H9 (cell line): Measurements from ENCODE around the gene EHD3. TPM values are rescaled to one million over a fixed set of nuclear protein-coding genes. Genes with fewer than 3 reads are reported as not detected.

Source experiments
- DNase-seq: peaks from one replicate; pipeline ENCODE4 v3.0.0-alpha.2; 2017
- H2AFZ ChIP-seq: one replicate; pipeline ENCODE4 v1.6.1; 2013; ENCODE audit warnings: mild to moderate bottlenecking, low read length, control low read depth, moderate library complexity
- H2AK5ac ChIP-seq: 2 replicates; pipeline ENCODE4 v1.6.1; 2013; ENCODE audit warnings: low read length, control low read depth, mixed read lengths; ENCODE audit not compliant: insufficient read length
- H2BK120ac ChIP-seq: one replicate; pipeline ENCODE4 v1.6.1; 2013; ENCODE audit warnings: low read depth, mild to moderate bottlenecking, low read length, control low read depth, inconsistent platforms; ENCODE audit not compliant: poor library complexity, severe bottlenecking
- H2BK12ac ChIP-seq: 2 replicates; pipeline ENCODE4 v1.6.1; 2013; ENCODE audit warnings: low read length, control low read depth, mixed read lengths, low read depth; ENCODE audit not compliant: insufficient read length
- H2BK15ac ChIP-seq: 2 replicates; pipeline ENCODE4 v1.6.1; 2013; ENCODE audit warnings: low read depth, low read length, control low read depth
- H2BK20ac ChIP-seq: one replicate; pipeline ENCODE4 v1.6.1; 2013; ENCODE audit warnings: low read depth, mild to moderate bottlenecking, low read length, control low read depth, inconsistent platforms; ENCODE audit not compliant: poor library complexity, severe bottlenecking
- H2BK5ac ChIP-seq: 2 replicates; pipeline ENCODE4 v1.6.1; 2013; ENCODE audit warnings: low read length, control low read depth, mixed read lengths; ENCODE audit not compliant: insufficient read length
- H3K14ac ChIP-seq: 2 replicates; pipeline ENCODE4 v1.6.1; 2013; ENCODE audit warnings: low read length, control low read depth; ENCODE audit not compliant: insufficient read depth
- H3K18ac ChIP-seq: 2 replicates; pipeline ENCODE4 v1.6.1; 2013; ENCODE audit warnings: low read depth, mild to moderate bottlenecking, mixed read lengths, low read length, control low read depth; ENCODE audit not compliant: insufficient read length
- H3K23ac ChIP-seq: 2 replicates; pipeline ENCODE4 v1.6.1; 2013; ENCODE audit warnings: low read length, control low read depth, mixed read lengths, low read depth; ENCODE audit not compliant: insufficient read length
- H3K23me2 ChIP-seq: 2 replicates; pipeline ENCODE4 v1.6.1; 2013; ENCODE audit warnings: low read depth, mild to moderate bottlenecking, mixed read lengths, low read length, control low read depth; ENCODE audit not compliant: insufficient read length, poor library complexity, severe bottlenecking
- H3K27ac ChIP-seq: 2 replicates; pipeline ENCODE4 v1.5.1; 2013; ENCODE audit warnings: low read length, control low read depth, mixed read lengths, low read depth; ENCODE audit not compliant: insufficient read length
- H3K27me3 ChIP-seq: 2 replicates; pipeline ENCODE4 v1.6.1; 2013; ENCODE audit warnings: low read length, control low read depth, inconsistent platforms; ENCODE audit not compliant: insufficient read depth
- H3K4ac ChIP-seq: 2 replicates; pipeline ENCODE4 v1.6.1; 2013; ENCODE audit warnings: low read depth, mild to moderate bottlenecking, control low read depth, inconsistent platforms, low read length, moderate library complexity
- H3K4me1 ChIP-seq: 2 replicates; pipeline ENCODE4 v1.6.1; 2013; ENCODE audit warnings: low read length, control low read depth, inconsistent platforms; ENCODE audit not compliant: insufficient read depth
- H3K4me2 ChIP-seq: 2 replicates; pipeline ENCODE4 v1.6.1; 2013; ENCODE audit warnings: low read length, control low read depth, mixed read lengths; ENCODE audit not compliant: insufficient read length, insufficient read depth
- H3K56ac ChIP-seq: 2 replicates; pipeline ENCODE4 v1.6.1; 2013; ENCODE audit warnings: low read depth, mild to moderate bottlenecking, mixed read lengths, low read length, control low read depth; ENCODE audit not compliant: insufficient read length
- H3K79me1 ChIP-seq: 2 replicates; pipeline ENCODE4 v1.6.1; 2013; ENCODE audit warnings: low read depth, mild to moderate bottlenecking, moderate library complexity, low read length, control low read depth, inconsistent platforms; ENCODE audit not compliant: insufficient read depth, poor library complexity, severe bottlenecking
- H3K79me2 ChIP-seq: 2 replicates; pipeline ENCODE4 v1.6.1; 2013; ENCODE audit warnings: low read length, control low read depth, inconsistent platforms; ENCODE audit not compliant: insufficient read depth
- H3K9ac ChIP-seq: 2 replicates; pipeline ENCODE4 v1.6.1; 2013; ENCODE audit warnings: low read length, control low read depth, mixed read lengths; ENCODE audit not compliant: insufficient read length; ENCODE audit errors: extremely low read depth
- H3K9me3 ChIP-seq: one replicate; pipeline ENCODE4 v1.6.1; 2013; ENCODE audit warnings: low read depth, low read length, inconsistent platforms; ENCODE audit not compliant: control insufficient read depth
- H3T11ph ChIP-seq: one replicate; pipeline ENCODE4 v1.6.1; 2013; ENCODE audit warnings: mild to moderate bottlenecking, low read length, control low read depth, inconsistent platforms
- H4K20me1 ChIP-seq: one replicate; pipeline ENCODE4 v1.6.1; 2013; ENCODE audit not compliant: control insufficient read depth, insufficient read length, insufficient read depth
- H4K5ac ChIP-seq: 2 replicates; pipeline ENCODE4 v1.6.1; 2013; ENCODE audit warnings: low read depth, mild to moderate bottlenecking, mixed read lengths, low read length, control low read depth; ENCODE audit not compliant: insufficient read length
- H4K8ac ChIP-seq: replicated peaks from 2 replicates; pipeline ENCODE4 v1.6.1; 2013; ENCODE audit warnings: low read length, control low read depth, mixed read lengths, low read depth; ENCODE audit not compliant: insufficient read length
- H4K91ac ChIP-seq: 2 replicates; pipeline ENCODE4 v1.6.1; 2013; ENCODE audit warnings: low read depth, mild to moderate bottlenecking, moderate library complexity, mixed read lengths, low read length, control low read depth; ENCODE audit not compliant: insufficient read length
- H3K27ac Mint-ChIP-seq, 3 experiments: 2 replicates in 2 of 3; 3 replicates in 1 of 3; pipeline ENCODE4 v1.8.0; 2020 to 2021; ENCODE audit warnings: mixed read lengths in 3 of 3, mild to moderate bottlenecking in 1 of 3, moderate library complexity in 1 of 3
- H3K27me3 Mint-ChIP-seq: 2 replicates; pipeline ENCODE4 v1.8.0; 2021; ENCODE audit warnings: low read depth, mild to moderate bottlenecking, moderate library complexity, mixed read lengths
- H3K36me3 Mint-ChIP-seq, 3 experiments: 2 replicates in 2 of 3; 3 replicates in 1 of 3; pipeline ENCODE4 v1.8.0; 2020 to 2021; ENCODE audit warnings: low read depth in 3 of 3, mixed read lengths in 3 of 3; ENCODE audit not compliant: insufficient read depth in 1 of 3
- H3K4me1 Mint-ChIP-seq, 2 experiments: 2 replicates each; pipeline ENCODE4 v1.8.0; 2020; ENCODE audit warnings: mixed read lengths in 2 of 2
- H3K4me3 Mint-ChIP-seq, 2 experiments: 2 replicates in 1 of 2; 3 replicates in 1 of 2; pipeline ENCODE4 v1.8.0; 2020 to 2021; ENCODE audit warnings: mild to moderate bottlenecking in 2 of 2, mixed read lengths in 2 of 2, moderate library complexity in 1 of 2
- H3K9me3 Mint-ChIP-seq, 2 experiments: 2 replicates in 1 of 2; 3 replicates in 1 of 2; pipeline ENCODE4 v1.8.0; 2020; ENCODE audit warnings: mild to moderate bottlenecking in 2 of 2, mixed read lengths in 2 of 2, moderate library complexity in 1 of 2
- WGBS: extraction: QIAGEN DNeasy Blood & Tissue Kit; methylation state at CpG from one replicate; pipeline ENCODE4 v1.1.7; 2013; ENCODE audit warnings: missing lambda C conversion rate, low lambda C conversion rate, mixed read lengths; ENCODE audit not compliant: insufficient read length; ENCODE audit errors: extremely low coverage; 5-methylcytosine and 5-hydroxymethylcytosine counted together
- total RNA-seq: library from RNA; stranded (reverse); gene quantifications from 2 replicates; pipeline ENCODE4 v1.2.1, GENCODE V29; 2021
- TF ChIP-seq, protein P1 (sequence below): fragments of 200-600 bp; sonication (generic); conservative IDR thresholded peaks from 3 replicates; pipeline ENCODE4 v1.8.0; 2021; ENCODE audit warnings: antibody characterized with exemption, mild to moderate bottlenecking

The EHD3 gene
- total RNA-seq, 1 experiment from 2014 or later = 8.3 TPM

DNA sequence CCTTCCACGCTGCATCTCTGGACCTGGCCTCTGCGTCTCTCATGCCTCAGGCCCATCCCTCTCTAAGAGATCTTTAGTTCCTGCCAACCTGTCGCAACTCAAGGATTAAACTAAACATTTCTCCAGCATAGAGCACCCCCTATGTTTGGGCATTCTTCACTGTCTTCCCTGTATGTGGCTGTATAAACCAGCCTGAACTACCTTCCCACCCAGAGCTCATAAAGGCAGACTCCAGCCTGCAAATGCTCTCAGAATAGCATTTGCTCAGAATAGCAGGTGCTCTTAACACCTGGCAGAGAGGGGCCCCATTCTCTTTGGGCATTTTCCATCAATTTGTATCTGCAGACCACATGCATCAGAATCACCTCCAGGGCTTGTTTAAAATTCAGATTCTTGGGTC lies 83.4 kb downstream of the EHD3 start:
- Histone ChIP-seq H2BK5ac (no peak overlapping the region), H3K4me2 (no peak overlapping the region), H3K23ac (no peak overlapping the region), H3T11ph (no peak overlapping the region), H3K79me2 (no peaks in the 10 kb centered on the region), H2BK20ac (no peak overlapping the region), H3K27me3 (no peaks in the 10 kb centered on the region), H3K79me1 (no peaks in the 10 kb centered on the region), H2BK12ac (no peak overlapping the region), H3K4ac (no peak overlapping the region), H4K20me1 (no peaks in the 10 kb centered on the region), H3K23me2 (no peaks in the 10 kb centered on the region), H3K27ac (no peak overlapping the region), H2BK15ac (no peak overlapping the region), H4K91ac (no peak overlapping the region), H3K56ac (no peak overlapping the region), H2AFZ (no peak overlapping the region), H3K9ac (no peak overlapping the region), H3K14ac (no peak overlapping the region), H3K4me1 (no peaks in the 10 kb centered on the region), H3K9me3 (no peaks in the 10 kb centered on the region), H4K5ac (no peak overlapping the region), H2BK120ac (no peak overlapping the region), H2AK5ac (no peak overlapping the region), H3K18ac (no peak overlapping the region), H4K8ac (no peak overlapping the region)
- no CpG with 5 or more reads among the region's 3 CpGs for WGBS
- Mint-ChIP-seq H3K4me1 (peaks cover 9 to 14% of the 10 kb centered on the region in 2 experiments), H3K27me3 (no peaks in the 10 kb centered on the region), H3K36me3 (no peaks in the 10 kb centered on the region), H3K27ac (no peak overlapping the region; a peak in 1 of 7 replicates), H3K9me3 (no peaks in the 10 kb centered on the region; a peak in 1 of 5 replicates), H3K4me3 (no peak overlapping the region)
- no peak for DNase-seq
- TF ChIP-seq, protein P1, sequence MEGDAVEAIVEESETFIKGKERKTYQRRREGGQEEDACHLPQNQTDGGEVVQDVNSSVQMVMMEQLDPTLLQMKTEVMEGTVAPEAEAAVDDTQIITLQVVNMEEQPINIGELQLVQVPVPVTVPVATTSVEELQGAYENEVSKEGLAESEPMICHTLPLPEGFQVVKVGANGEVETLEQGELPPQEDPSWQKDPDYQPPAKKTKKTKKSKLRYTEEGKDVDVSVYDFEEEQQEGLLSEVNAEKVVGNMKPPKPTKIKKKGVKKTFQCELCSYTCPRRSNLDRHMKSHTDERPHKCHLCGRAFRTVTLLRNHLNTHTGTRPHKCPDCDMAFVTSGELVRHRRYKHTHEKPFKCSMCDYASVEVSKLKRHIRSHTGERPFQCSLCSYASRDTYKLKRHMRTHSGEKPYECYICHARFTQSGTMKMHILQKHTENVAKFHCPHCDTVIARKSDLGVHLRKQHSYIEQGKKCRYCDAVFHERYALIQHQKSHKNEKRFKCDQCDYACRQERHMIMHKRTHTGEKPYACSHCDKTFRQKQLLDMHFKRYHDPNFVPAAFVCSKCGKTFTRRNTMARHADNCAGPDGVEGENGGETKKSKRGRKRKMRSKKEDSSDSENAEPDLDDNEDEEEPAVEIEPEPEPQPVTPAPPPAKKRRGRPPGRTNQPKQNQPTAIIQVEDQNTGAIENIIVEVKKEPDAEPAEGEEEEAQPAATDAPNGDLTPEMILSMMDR = 0 out of 3 replicates have a peak, but pooled peaks have one; percentile 13
